HCT116 (cell line): Measurements from ENCODE around the gene FAN1. TPM values are rescaled to one million over a fixed set of nuclear protein-coding genes. Genes with fewer than 3 reads are reported as not detected.
"Not testable (repeated sequence)": the region's sequence is repeated elsewhere in the genome, so short reads cannot be mapped to it uniquely, and the experiment has no call there.

Experiments used
- ATAC-seq: fragments of 200-7000 bp; cut with Tn5 transposase; 2 replicates; pipeline ENCODE4 v1.9.1; 2020; ENCODE audit warnings: mild to moderate bottlenecking, moderate library complexity
- BruUV-seq: library from RNA; stranded (reverse); fragments of 400-500 nt; replicated peaks from 2 replicates; lab custom pipeline; 2021; lab: Mats Ljungman, UMichigan
- CTCF ChIA-PET: fragments of 300-600 bp; sonication (Branson Sonifier 250); formaldehyde crosslinking; loops from one replicate; lab custom pipeline; 2021; ENCODE audit warnings: antibody characterized with exemption; lab: Charles Lee
- POLR2A ChIA-PET: fragments of 300-600, 350-600 bp; sonication (Branson Sonifier 250); formaldehyde crosslinking; loops from one replicate; lab custom pipeline; 2021; ENCODE audit warnings: antibody characterized with exemption; lab: Charles Lee
- RAD21 ChIA-PET, 2 experiments: fragments of 300-600 bp; sonication (Branson Sonifier 250); formaldehyde crosslinking; loops; one replicate each; lab custom pipeline; 2023; ENCODE audit warnings: low total read pairs in 2 of 2; ENCODE audit not compliant: uncharacterized antibody in 2 of 2, unreplicated experiment in 2 of 2, low non-redundant PET in 1 of 2; lab: Charles Lee
- DNase-seq: peaks from one replicate; pipeline ENCODE4 v3.0.0-alpha.2; 2010; ENCODE audit warnings: low read depth, low spot score
- H2AFZ ChIP-seq: fragments of 200-600 bp; shearing (Covaris generic), sonication (generic); 2 replicates; pipeline ENCODE4 v1.6.1; 2017; ENCODE audit warnings: low read depth, mixed run types, mixed read lengths, antibody characterized with exemption, low read length; ENCODE audit not compliant: poor library complexity, severe bottlenecking
- H3K27ac ChIP-seq: 2 replicates; pipeline ENCODE4 v1.5.1; 2012; ENCODE audit warnings: low read depth, low read length
- H3K27me3 ChIP-seq: fragments of 200-600 bp; sonication (generic); 2 replicates; pipeline ENCODE4 v1.6.1; 2016; ENCODE audit warnings: mixed run types, low read length, mixed read lengths; ENCODE audit not compliant: insufficient read depth
- H3K36me3 ChIP-seq, 2 experiments: fragments of 200-500 bp in 1 of 2; fragments of 200-600 bp in 1 of 2; sonication (Bioruptor generic) in 1 of 2; sonication (generic) in 1 of 2; 2 replicates each; pipeline versions ENCODE4 v1.5.1 to v1.6.1; 2014 to 2016; ENCODE audit warnings: low read length in 2 of 2, inconsistent platforms in 1 of 2, mixed read lengths in 1 of 2, mixed run types in 1 of 2; ENCODE audit not compliant: insufficient read depth in 2 of 2, control insufficient read depth in 1 of 2
- H3K4me1 ChIP-seq, 2 experiments: fragments of 200-600 bp in 1 of 2; sonication (generic) in 1 of 2; 2 replicates each; pipeline versions ENCODE4 v1.5.1 to v1.6.1; 2012 to 2017; ENCODE audit warnings: low read length in 2 of 2, inconsistent platforms in 1 of 2, mild to moderate bottlenecking in 1 of 2, mixed read lengths in 1 of 2, mixed run types in 1 of 2, moderate library complexity in 1 of 2; ENCODE audit not compliant: insufficient read depth in 2 of 2, control insufficient read depth in 1 of 2
- H3K4me2 ChIP-seq: fragments of 200-600 bp; sonication (generic); 2 replicates; pipeline ENCODE4 v1.6.1; 2017; ENCODE audit warnings: mixed run types, low read length, mixed read lengths
- H3K4me3 ChIP-seq, 2 experiments: fragments of 200-600 bp in 1 of 2; sonication (generic) in 1 of 2; replicated peaks in 1 of 2; 2 replicates each; pipeline ENCODE4 v1.5.1; 2011 to 2016; ENCODE audit warnings: low read length in 2 of 2, control low read depth in 1 of 2, low read depth in 1 of 2, mild to moderate bottlenecking in 1 of 2, mixed read lengths in 1 of 2, mixed run types in 1 of 2
- H3K79me2 ChIP-seq: fragments of 200-600 bp; sonication (generic); 2 replicates; pipeline ENCODE4 v1.6.1; 2017; ENCODE audit warnings: mild to moderate bottlenecking, mixed run types, low read length, moderate library complexity, mixed read lengths; ENCODE audit not compliant: insufficient read depth
- H3K9ac ChIP-seq: fragments of 200-600 bp; sonication (generic); 2 replicates; pipeline ENCODE4 v1.6.1; 2016; ENCODE audit warnings: low read length, mixed read lengths
- H3K9me2 ChIP-seq: fragments of 200-600 bp; sonication (generic), shearing (Covaris generic); 2 replicates; pipeline ENCODE4 v1.6.1; 2017; ENCODE audit warnings: mixed run types, mild to moderate bottlenecking, moderate library complexity; ENCODE audit not compliant: insufficient read depth
- H3K9me3 ChIP-seq, 2 experiments: fragments of 200-500 bp in 1 of 2; fragments of 200-600 bp in 1 of 2; sonication (Bioruptor generic) in 1 of 2; sonication (generic) in 1 of 2; 2 replicates each; pipeline ENCODE4 v1.6.1; 2014 to 2017; ENCODE audit warnings: low read length in 2 of 2, mixed read lengths in 2 of 2, inconsistent platforms in 1 of 2, low read depth in 1 of 2, mild to moderate bottlenecking in 1 of 2, mixed run types in 1 of 2, moderate library complexity in 1 of 2; ENCODE audit not compliant: control insufficient read depth in 1 of 2, insufficient read depth in 1 of 2
- H4K20me1 ChIP-seq: fragments of 200-600 bp; sonication (generic), shearing (Covaris generic); 2 replicates; pipeline ENCODE4 v1.6.1; 2017; ENCODE audit warnings: mixed run types, mild to moderate bottlenecking, moderate library complexity; ENCODE audit not compliant: insufficient read depth
- EGR1 ChIP-seq: IDR thresholded peaks from 2 replicates; pipeline ENCODE4 v1.6.1; 2012; ENCODE audit warnings: low read depth
- EZH2 ChIP-seq: fragments of 200-600 bp; sonication (generic); IDR thresholded peaks from 2 replicates; pipeline ENCODE4 v1.6.1; 2017; ENCODE audit warnings: antibody characterized with exemption, mixed run types
- FOSL1 ChIP-seq: IDR thresholded peaks from 2 replicates; pipeline ENCODE4 v1.6.1; 2012; ENCODE audit warnings: low read depth
- POLR2AphosphoS5 ChIP-seq: IDR thresholded peaks from 2 replicates; pipeline ENCODE4 v1.6.1; 2011; ENCODE audit warnings: mild to moderate bottlenecking, low read depth, low read length, moderate library complexity
- RAD21 ChIP-seq: IDR thresholded peaks from 2 replicates; pipeline ENCODE4 v1.6.1; 2012; ENCODE audit warnings: low read depth, mild to moderate bottlenecking
- intact Hi-C: fragments of 100-400 bp; cut with micrococcal nuclease; formaldehyde crosslinking; loops from 2 replicates; pipeline ENCODE4 v1.10.0; 2022
- total RNA-seq: library from RNA; stranded (reverse); gene quantifications from one replicate; pipeline ENCODE4 v1.2.1, GENCODE V29; 2021; ENCODE audit not compliant: unreplicated experiment

The FAN1 gene
- total RNA-seq, 1 experiment from 2014 or later: 17.4 TPM

GRCh38 chr15:30882849-30883433 lies 20.8 kb upstream of the FAN1 start:
- intact Hi-C loops: no loop called here
- Histone ChIP-seq H2AFZ (no peak overlapping the region), H3K4me3 (no peak overlapping the region), H3K27me3 (no peaks in the 10 kb centered on the region), H3K9me3 (no peaks in the 10 kb centered on the region), H3K9me2 (no peaks in the 10 kb centered on the region), H3K4me2 (no peak overlapping the region), H3K27ac (no peak overlapping the region), H3K36me3 (no peaks in the 10 kb centered on the region), H3K79me2 (no peaks in the 10 kb centered on the region), H4K20me1 (no peaks in the 10 kb centered on the region), H3K4me1 (no peaks in the 10 kb centered on the region), H3K9ac (no peak overlapping the region)
- ATAC-seq: no peak
- no TSS peak for BruUV-seq
- RAD21 ChIA-PET: no interaction called here
- no peak for TF ChIP-seq EGR1
- TF ChIP-seq POLR2AphosphoS5: no peak
- TF ChIP-seq FOSL1: no peak
- no peak for TF ChIP-seq RAD21
- TF ChIP-seq EZH2: no peak
- POLR2A ChIA-PET: no interaction called here
- CTCF ChIA-PET: no interaction called here
- DNase-seq: no peak

DNA sequence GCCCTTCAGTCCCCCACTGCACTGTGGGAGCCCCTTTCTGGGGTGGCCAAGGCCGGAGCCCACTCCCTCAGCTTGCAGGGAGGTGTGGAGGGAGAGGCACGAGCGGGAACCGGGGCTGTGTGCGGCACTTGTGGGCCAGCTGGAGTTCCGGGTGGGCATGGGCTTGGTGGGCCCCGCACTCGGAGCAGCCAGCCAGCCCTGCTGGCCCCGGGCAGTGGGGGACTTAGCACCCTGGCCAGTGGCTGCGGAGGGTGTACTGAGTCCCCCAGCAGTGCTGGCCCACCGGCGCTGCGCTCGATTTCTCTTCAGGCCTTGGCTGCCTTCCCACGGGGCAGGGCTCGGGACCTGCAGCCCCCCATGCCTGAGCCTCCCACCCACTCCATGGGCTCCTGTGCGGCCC lies 20.0 kb upstream of the FAN1 start:
- H3K9me3 ChIP-seq, H4K20me1 ChIP-seq, H3K4me2 ChIP-seq, H3K79me2 ChIP-seq, H3K36me3 ChIP-seq, BruUV-seq, intact Hi-C loops, H3K27me3 ChIP-seq, H3K4me1 ChIP-seq, CTCF ChIA-PET, ATAC-seq, H3K9ac ChIP-seq, RAD21 ChIA-PET, POLR2A ChIA-PET, H3K27ac ChIP-seq, DNase-seq, H3K9me2 ChIP-seq, H2AFZ ChIP-seq, H3K4me3 ChIP-seq: not testable (repeated sequence)
